NCI-H1092 treated with DMSO at 0.1 percent for 48 hours (cell line): Measurements from ENCODE around the gene SEC14L3.

ENCODE experiments used
- DNase-seq: peaks from one replicate; lab custom pipeline; 2025; lab: John Stamatoyannopoulos, UW

Gene SEC14L3

GRCh38 chr22:30471616-30472318, at the start of gene SEC14L3:
SEC14L3 (minus strand) TSS chr22:30472017; CDS start chr22:30471958, 59 bp downstream.
- DNase-seq = no peak

- no peak for DNase-seq
Measured at GRCh38 chr22:30519842-30520425, 48.1 kb upstream of the SEC14L3 start.

- DNase-seq = no peak
Measured at GRCh38 chr22:30516731-30517130, 44.9 kb upstream of the SEC14L3 start.

GRCh38 chr22:30516273-30516672, 44.5 kb upstream of the SEC14L3 start:
- DNase-seq = no peak

GRCh38 chr22:30514252-30514651, 42.4 kb upstream of the SEC14L3 start:
- DNase-seq = no peak

- no peak for DNase-seq
Measured at GRCh38 chr22:30513462-30513861, 41.6 kb upstream of the SEC14L3 start.

- no peak for DNase-seq
Measured at GRCh38 chr22:30511911-30512310, 40.1 kb upstream of the SEC14L3 start.

- DNase-seq = no peak
Measured at GRCh38 chr22:30511109-30511508, 39.3 kb upstream of the SEC14L3 start.

GRCh38 chr22:30508216-30508615, 36.4 kb upstream of the SEC14L3 start:
- no peak for DNase-seq

- no peak for DNase-seq
Measured at GRCh38 chr22:30507670-30508069, 35.9 kb upstream of the SEC14L3 start.

GRCh38 chr22:30506507-30506968, 34.7 kb upstream of the SEC14L3 start:
- no peak for DNase-seq

- DNase-seq = no peak
Measured at GRCh38 chr22:30503551-30503950, 31.7 kb upstream of the SEC14L3 start.

- DNase-seq = no peak
Measured at GRCh38 chr22:30502911-30503310, 31.1 kb upstream of the SEC14L3 start.

- DNase-seq = no peak
Measured at GRCh38 chr22:30502153-30502552, 30.3 kb upstream of the SEC14L3 start.

GRCh38 chr22:30500628-30501027, 28.8 kb upstream of the SEC14L3 start:
- no peak for DNase-seq

GRCh38 chr22:30497466-30498150, 25.8 kb upstream of the SEC14L3 start:
- DNase-seq = no peak

GRCh38 chr22:30495041-30495784, 23.4 kb upstream of the SEC14L3 start:
- DNase-seq = no peak

GRCh38 chr22:30492144-30492543, 20.3 kb upstream of the SEC14L3 start:
- DNase-seq = no peak

GRCh38 chr22:30491381-30491780, 19.6 kb upstream of the SEC14L3 start:
- no peak for DNase-seq

- DNase-seq = no peak
Measured at GRCh38 chr22:30490399-30490798, 18.6 kb upstream of the SEC14L3 start.

- peak; percentile 4 for DNase-seq
Measured at GRCh38 chr22:30488121-30488520, 16.3 kb upstream of the SEC14L3 start.

GRCh38 chr22:30486661-30487115, 14.9 kb upstream of the SEC14L3 start:
- no peak for DNase-seq
